Ovary (tissue), 9 donors: ENCODE data around the gene NDUFV1. TPM values are rescaled to one million over a fixed set of nuclear protein-coding genes. Genes with fewer than 3 reads are reported as not detected.

ENCODE experiments used
- DNase-seq, 5 donors: peaks; one replicate each; pipeline ENCODE4 v3.0.0-alpha.2; 2019 to 2020
- H3K27ac ChIP-seq, 2 donors: fragments of 200-600 bp; one replicate each; pipeline versions ENCODE4 v1.5.1 to v1.8.0; 2019 to 2022
- H3K27me3 ChIP-seq: fragments of 200-600 bp; one replicate; pipeline ENCODE4 v1.8.0; 2022
- H3K36me3 ChIP-seq: fragments of 200-600 bp; sonication (generic); one replicate; pipeline ENCODE4 v1.5.1; 2019
- H3K4me1 ChIP-seq: one replicate; pipeline ENCODE4 v1.8.1; 2013; ENCODE audit warnings: mild to moderate bottlenecking, moderate library complexity; ENCODE audit not compliant: insufficient read depth
- H3K4me3 ChIP-seq: fragments of 200-600 bp; sonication (generic); one replicate; pipeline ENCODE4 v1.5.1; 2017
- H3K9me3 ChIP-seq, 2 donors: fragments of 200-600 bp in 1 of 2; sonication (generic) in 1 of 2; one replicate each; pipeline versions ENCODE4 v1.5.1 to v1.8.1; 2013 to 2019; ENCODE audit warnings: mild to moderate bottlenecking in 1 of 2, moderate library complexity in 1 of 2
- EP300 ChIP-seq: sonication (generic); formaldehyde crosslinking; IDR thresholded peaks from one replicate; pipeline ENCODE4 v1.6.1; 2017; ENCODE audit warnings: antibody characterized with exemption
- POLR2A ChIP-seq: fragments of 450-650 bp; IDR thresholded peaks from one replicate; pipeline ENCODE4 v1.6.1; 2017; ENCODE audit warnings: antibody characterized with exemption, mild to moderate bottlenecking, moderate library complexity
- WGBS, 3 donors: extraction: QIAGEN DNeasy Blood & Tissue Kit in 1 of 3; methylation state at CpG; one replicate each; pipeline versions ENCODE4 v1.1.5 to v1.1.7; 2013 to 2017; 5-methylcytosine and 5-hydroxymethylcytosine counted together
- intact Hi-C, 4 donors: fragments of 100-400 bp; cut with DNase I; formaldehyde crosslinking; loops; one replicate each; pipeline versions ENCODE4 v1.11.0 to v1.15.1; 2022 to 2023
- polyA plus RNA-seq, 2 donors: library from polyadenylated mRNA; stranded (reverse); fragments of 200-250 nt in 1 of 2; fragments of 350-450 nt in 1 of 2; fragmentation: Illumina TruSeq in 1 of 2; extraction: RNeasy Lipid Tissue Mini Kit (QIAGEN cat#74804) in 1 of 2; gene quantifications; one replicate each; pipeline ENCODE4 v1.2.3, GENCODE V29; 2013 to 2014
- total RNA-seq, 7 donors: library from RNA; depleted of rRNA in 2 of 7; stranded (reverse); fragments of >200 nt in 2 of 7; fragmentation: NEBNext Ultra II Directional in 3 of 7; extraction: Animal tissue kit (Norgen Biotek cat#: 25700) in 3 of 7; gene quantifications; one replicate each; pipeline versions ENCODE4 v1.1.0 to v1.2.4, GENCODE V29; 2016 to 2023
- TF ChIP-seq, protein P1 (sequence below), 3 donors: fragments of 450-650 bp in 2 of 3; fragments of 200-600 bp in 1 of 3; IDR thresholded peaks; one replicate each; pipeline versions ENCODE4 v1.5.1 to v1.8.0; 2016 to 2022; ENCODE audit warnings: antibody characterized with exemption in 3 of 3, mild to moderate bottlenecking in 1 of 3
- donor health status: DM: no; HTN: no; CAD: no; lungs with moderate emphysema.
- donor health status: DM: no; HTN: no; CAD: no.
- donor health status: Bipolar disorder and iron deficiency.
- donor health status: DM: yes; HTN: yes; CAD: no.
- donor health status: DM: no; HTN: no; CAD: no.
- donor health status: DM: yes; HTN: yes; CAD: no.

NDUFV1 gene
- total and polyA plus RNA-seq, 9 donors: 47.7 to 184 (median 169) TPM

DNA sequence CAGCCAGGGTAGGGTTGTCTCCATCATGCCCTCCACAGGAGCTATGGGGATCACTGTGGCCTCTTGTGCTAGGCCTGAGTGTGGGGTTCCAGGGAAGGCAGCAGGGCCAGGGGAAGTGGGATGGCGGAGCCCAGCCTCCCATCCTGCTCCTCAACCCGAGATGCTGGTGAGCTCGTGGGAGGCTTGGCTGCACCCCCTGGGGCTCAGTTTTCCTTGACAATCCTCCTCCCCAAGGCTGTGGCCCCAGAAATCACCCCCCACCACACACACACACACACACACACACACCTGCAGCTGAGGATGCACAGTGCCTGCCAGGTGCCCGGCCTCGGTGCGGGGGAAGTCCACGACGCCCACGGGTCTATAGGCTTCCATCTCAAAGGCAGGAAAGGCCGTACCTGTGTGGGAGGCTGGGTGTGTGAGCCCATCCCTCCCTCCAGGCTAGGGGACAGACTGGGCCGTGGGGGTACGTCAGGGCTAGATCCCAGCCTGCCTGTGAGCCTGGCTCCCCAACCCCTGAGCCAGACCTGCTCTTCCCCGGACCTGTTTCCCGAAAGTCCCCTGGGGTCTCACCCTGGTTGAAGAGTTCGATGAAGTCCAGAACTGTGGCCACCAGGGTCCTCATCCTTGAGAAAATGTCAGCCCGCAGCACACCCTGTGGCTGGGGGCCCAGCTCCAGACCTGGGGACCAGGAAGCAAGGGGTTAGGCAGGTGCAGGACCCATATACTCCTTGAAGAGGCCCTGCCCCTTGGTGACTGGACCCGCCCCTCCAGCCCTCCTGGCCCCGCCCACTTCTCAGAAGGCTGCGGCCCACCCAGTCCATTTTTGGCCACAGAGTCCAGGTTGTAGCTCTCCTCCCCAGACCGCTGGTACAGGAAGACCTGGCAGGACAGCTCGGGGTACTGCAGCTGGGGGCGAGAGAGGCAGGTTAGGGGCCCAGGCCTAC is 38.0 kb downstream of the NDUFV1 start:
- Histone ChIP-seq H3K4me1 (no peaks in the 10 kb centered on the region), H3K4me3 (no peak overlapping the region), H3K36me3 (no peaks in the 10 kb centered on the region), H3K27ac (no peak overlapping the region), H3K27me3 (no peaks in the 10 kb centered on the region), H3K9me3 (no peaks in the 10 kb centered on the region)
- TF ChIP-seq, protein P1, sequence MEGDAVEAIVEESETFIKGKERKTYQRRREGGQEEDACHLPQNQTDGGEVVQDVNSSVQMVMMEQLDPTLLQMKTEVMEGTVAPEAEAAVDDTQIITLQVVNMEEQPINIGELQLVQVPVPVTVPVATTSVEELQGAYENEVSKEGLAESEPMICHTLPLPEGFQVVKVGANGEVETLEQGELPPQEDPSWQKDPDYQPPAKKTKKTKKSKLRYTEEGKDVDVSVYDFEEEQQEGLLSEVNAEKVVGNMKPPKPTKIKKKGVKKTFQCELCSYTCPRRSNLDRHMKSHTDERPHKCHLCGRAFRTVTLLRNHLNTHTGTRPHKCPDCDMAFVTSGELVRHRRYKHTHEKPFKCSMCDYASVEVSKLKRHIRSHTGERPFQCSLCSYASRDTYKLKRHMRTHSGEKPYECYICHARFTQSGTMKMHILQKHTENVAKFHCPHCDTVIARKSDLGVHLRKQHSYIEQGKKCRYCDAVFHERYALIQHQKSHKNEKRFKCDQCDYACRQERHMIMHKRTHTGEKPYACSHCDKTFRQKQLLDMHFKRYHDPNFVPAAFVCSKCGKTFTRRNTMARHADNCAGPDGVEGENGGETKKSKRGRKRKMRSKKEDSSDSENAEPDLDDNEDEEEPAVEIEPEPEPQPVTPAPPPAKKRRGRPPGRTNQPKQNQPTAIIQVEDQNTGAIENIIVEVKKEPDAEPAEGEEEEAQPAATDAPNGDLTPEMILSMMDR (IDR thresholded peaks at IDR 0.05): no peak
- TF ChIP-seq EP300: no peak
- no peak for TF ChIP-seq POLR2A
- WGBS, 3 donors: 83 to 85% (median 84%) methylated on average over 18 to 22 of the region's 22 CpGs
- intact Hi-C loops: no loop called here
- DNase-seq: peak in 2 of 5 donors; percentile 12 to 30

DNA sequence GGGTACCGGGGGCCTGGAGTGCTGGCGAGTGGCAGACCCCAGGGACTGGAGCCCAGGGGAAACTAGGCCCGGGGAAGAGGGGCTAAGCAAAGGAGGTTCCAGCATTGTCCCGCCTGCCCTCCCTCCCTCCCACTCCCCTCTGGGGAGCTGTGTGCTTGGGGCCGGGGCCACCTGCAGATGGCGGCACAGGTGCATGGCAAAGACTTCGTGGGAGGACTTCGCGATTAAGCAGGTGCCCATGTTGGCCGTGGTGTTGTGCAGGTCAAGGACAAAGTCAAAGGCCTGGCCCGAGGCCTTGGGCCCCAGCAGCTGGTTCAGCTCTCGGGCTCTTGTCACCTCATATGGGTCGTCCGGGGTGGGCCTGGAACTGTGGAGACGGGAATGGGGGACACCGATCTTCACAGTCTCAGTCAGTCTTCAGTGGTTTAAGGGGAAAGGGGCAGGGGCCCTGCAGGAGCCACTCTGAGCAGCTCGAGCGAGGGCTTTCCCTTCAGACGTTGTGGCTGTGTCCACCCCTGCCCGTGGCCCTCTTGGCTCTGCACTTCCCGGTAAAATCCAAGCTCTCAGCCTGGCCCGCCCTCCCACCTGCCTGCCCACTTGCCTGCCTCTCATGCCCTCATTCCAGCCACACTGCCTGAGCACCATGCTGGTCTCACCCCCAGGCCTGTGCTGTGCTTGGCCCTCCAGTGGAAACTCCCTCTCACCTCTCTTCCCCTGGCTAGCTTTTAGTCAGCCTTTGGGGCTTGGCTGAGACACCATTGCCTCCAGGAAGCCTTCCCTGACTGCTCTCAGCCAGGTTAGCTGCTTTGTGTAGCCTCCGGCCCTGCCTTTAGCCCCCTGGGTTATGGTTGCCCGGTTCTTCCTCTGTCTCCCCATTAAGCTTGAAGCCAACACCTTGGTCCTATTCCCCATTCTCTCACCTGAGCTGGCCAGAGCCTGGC is 39.1 kb downstream of the NDUFV1 start:
- Histone ChIP-seq H3K27ac (no peak overlapping the region), H3K4me1 (no peaks in the 10 kb centered on the region), H3K27me3 (no peaks in the 10 kb centered on the region), H3K9me3 (no peaks in the 10 kb centered on the region), H3K4me3 (no peak overlapping the region), H3K36me3 (no peaks in the 10 kb centered on the region)
- intact Hi-C loops: no loop called here
- DNase-seq: no peak
- TF ChIP-seq, protein P1 (IDR thresholded peaks at IDR 0.05): no peak
- TF ChIP-seq POLR2A: no peak
- TF ChIP-seq EP300: no peak
- WGBS, 3 donors: 42 to 50% (median 44%) methylated on average over 17 to 24 of the region's 24 CpGs

- Histone ChIP-seq H3K4me1 (no peaks in the 10 kb centered on the region), H3K9me3 (no peaks in the 10 kb centered on the region), H3K27ac (no peak overlapping the region), H3K36me3 (no peaks in the 10 kb centered on the region), H3K4me3 (no peak overlapping the region), H3K27me3 (no peaks in the 10 kb centered on the region)
- WGBS, 3 donors: 78 to 86% (median 82%) methylated on average over 24 of the region's 24 CpGs
- intact Hi-C loops: no loop called here
- no peak for TF ChIP-seq EP300
- DNase-seq: peak in 1 of 5 donors; percentile 11
Observed at GRCh38 chr11:67646535-67647336, 40.0 kb downstream of the NDUFV1 start.

GRCh38 chr11:67647471-67647870 is 40.7 kb downstream of the NDUFV1 start:
- intact Hi-C loops: no loop called here
- Histone ChIP-seq H3K4me1 (no peaks in the 10 kb centered on the region), H3K36me3 (no peaks in the 10 kb centered on the region), H3K9me3 (no peaks in the 10 kb centered on the region), H3K27ac (no peak overlapping the region), H3K4me3 (no peak overlapping the region), H3K27me3 (no peaks in the 10 kb centered on the region)
- DNase-seq: peak in 1 of 5 donors; percentile 10
- TF ChIP-seq, protein P1 (IDR thresholded peaks at IDR 0.05): no peak
- TF ChIP-seq POLR2A: no peak
- TF ChIP-seq EP300: no peak
- 62 to 77% (median 66%) methylated on average over 14 to 15 of the region's 15 CpGs for WGBS, 3 donors
